GM12878 (cell line): ENCODE measurements around the gene ADD2. TPM values are rescaled to one million over a fixed set of nuclear protein-coding genes. Genes with fewer than 3 reads are reported as not detected.

Experiments
- ATAC-seq: fragments of 200-7000 bp; cut with Tn5 transposase; 3 replicates; pipeline ENCODE4 v1.9.1; 2020; ENCODE audit warnings: mild to moderate bottlenecking, moderate library complexity
- BruUV-seq: library from RNA; stranded (reverse); fragments of 400-500 nt; replicated peaks from 2 replicates; lab custom pipeline; 2021; lab: Mats Ljungman, UMichigan
- CTCF ChIA-PET: fragments of 300-600 bp; sonication (Branson Sonifier 250); formaldehyde crosslinking; extraction: SDS; loops from one replicate; lab custom pipeline; 2021; ENCODE audit warnings: inconsistent platforms; lab: Yijun Ruan, JAX
- POLR2A ChIA-PET: fragments of 350-600 bp; formaldehyde crosslinking; extraction: SDS; loops from one replicate; lab custom pipeline; 2021; ENCODE audit warnings: inconsistent platforms; lab: Charles Lee
- RAD21 ChIA-PET: fragments of 300-600 bp; sonication (Branson Sonifier 250); formaldehyde crosslinking; loops from one replicate; lab custom pipeline; 2023; ENCODE audit warnings: antibody characterized with exemption; ENCODE audit not compliant: unreplicated experiment; lab: Charles Lee
- SMC1A ChIA-PET: fragments of 300-600 bp; sonication (Branson Sonifier 250); formaldehyde crosslinking; loops from one replicate; lab custom pipeline; 2023; ENCODE audit not compliant: unreplicated experiment, uncharacterized antibody; lab: Charles Lee
- DNase-seq: peaks from one replicate; pipeline ENCODE4 v3.0.0-alpha.2; 2011; ENCODE audit warnings: low read depth, low spot score
- FAIRE-seq: peaks from 3 replicates; lab custom pipeline; 2011; peaks lifted over from hg19 to GRCh38; lab: Jason Lieb, UNC
- H2AFZ ChIP-seq: 2 replicates; pipeline ENCODE4 v1.6.0; 2011; ENCODE audit warnings: low read depth, low read length, control low read depth; ENCODE audit not compliant: control insufficient read depth
- H3K27ac ChIP-seq: 2 replicates; pipeline ENCODE4 v1.5.1; 2011; ENCODE audit warnings: control low read depth; ENCODE audit not compliant: control insufficient read depth, insufficient read depth
- H3K27me3 ChIP-seq, 2 experiments: replicated peaks in 1 of 2; 2 replicates each; pipeline versions ENCODE4 v1.6.0 to v1.6.1; 2011; ENCODE audit warnings: low read length in 1 of 2; ENCODE audit not compliant: control insufficient read depth in 2 of 2, insufficient read depth in 2 of 2
- H3K36me3 ChIP-seq, 2 experiments: 2 replicates each; pipeline ENCODE4 v1.5.1; 2011; ENCODE audit warnings: low read length in 1 of 2; ENCODE audit not compliant: control insufficient read depth in 2 of 2, insufficient read depth in 2 of 2
- H3K4me1 ChIP-seq: 2 replicates; pipeline ENCODE4 v1.6.1; 2011; ENCODE audit warnings: mild to moderate bottlenecking, low read length, moderate library complexity, mixed read lengths; ENCODE audit not compliant: control insufficient read depth, insufficient read depth
- H3K4me2 ChIP-seq: 2 replicates; pipeline ENCODE4 v1.6.0; 2011; ENCODE audit warnings: control low read depth; ENCODE audit not compliant: control insufficient read depth, insufficient read depth
- H3K4me3 ChIP-seq: fragments of 200-600 bp; sonication (generic); 2 replicates; pipeline ENCODE4 v1.5.1; 2016
- H3K79me2 ChIP-seq: 2 replicates; pipeline ENCODE4 v1.6.0; 2011; ENCODE audit warnings: low read length; ENCODE audit not compliant: control insufficient read depth, insufficient read depth
- H3K9ac ChIP-seq: 2 replicates; pipeline ENCODE4 v1.8.0; 2011; ENCODE audit warnings: low read length, control low read depth, mixed read lengths; ENCODE audit not compliant: control insufficient read depth, insufficient read depth
- H3K9me3 ChIP-seq: replicated peaks from 3 replicates; pipeline ENCODE4 v1.5.1; 2011; ENCODE audit warnings: mild to moderate bottlenecking, low read length; ENCODE audit not compliant: control insufficient read depth, insufficient read depth
- H4K20me1 ChIP-seq: 2 replicates; pipeline ENCODE4 v1.6.0; 2011; ENCODE audit not compliant: control insufficient read depth, insufficient read depth
- CEBPB ChIP-seq, 2 experiments: fragments of 150-350 bp in 1 of 2; IDR thresholded peaks; 2 replicates each; pipeline ENCODE4 v1.6.1; 2012 to 2014; ENCODE audit warnings: low read depth in 2 of 2, low read length in 2 of 2, borderline replicate concordance in 1 of 2, inconsistent platforms in 1 of 2
- CHD2 ChIP-seq: IDR thresholded peaks from 2 replicates; pipeline ENCODE4 v1.6.1; 2011; ENCODE audit warnings: low read depth, low read length, improper control_type of control experiment, borderline replicate concordance
- CHD4 ChIP-seq: fragments of 200-600 bp; sonication (generic); IDR thresholded peaks from 2 replicates; pipeline ENCODE4 v1.6.1; 2016; ENCODE audit warnings: mild to moderate bottlenecking
- EGR1 ChIP-seq, 2 experiments: IDR thresholded peaks; 1 replicate in 1 of 2; 2 replicates in 1 of 2; pipeline ENCODE4 v1.6.1; 2011 to 2012; ENCODE audit warnings: low read depth in 2 of 2, low read length in 2 of 2, borderline replicate concordance in 1 of 2, mild to moderate bottlenecking in 1 of 2, moderate library complexity in 1 of 2
- FOS ChIP-seq: IDR thresholded peaks from 3 replicates; pipeline ENCODE4 v1.6.1; 2011; ENCODE audit warnings: borderline replicate concordance; ENCODE audit not compliant: insufficient read length; ENCODE audit errors: extremely low read depth
- FOXM1 ChIP-seq: IDR thresholded peaks from 2 replicates; pipeline ENCODE4 v1.6.1; 2012; ENCODE audit warnings: low read depth, mild to moderate bottlenecking, inconsistent platforms, low read length, moderate library complexity
- GATAD2B ChIP-seq: fragments of 450-650 bp; conservative IDR thresholded peaks from 2 replicates; pipeline ENCODE4 v1.6.1; 2017; ENCODE audit warnings: low read depth, mild to moderate bottlenecking, moderate library complexity
- NFYB ChIP-seq: IDR thresholded peaks from 2 replicates; pipeline ENCODE4 v1.6.1; 2011; ENCODE audit warnings: low read depth, mild to moderate bottlenecking, low read length, improper control_type of control experiment, moderate library complexity; ENCODE audit not compliant: insufficient read depth
- NR2C2 ChIP-seq: IDR thresholded peaks from 2 replicates; pipeline ENCODE4 v1.6.1; 2011; ENCODE audit warnings: borderline replicate concordance, low read depth; ENCODE audit not compliant: control insufficient read depth, insufficient read length
- NRF1 ChIP-seq: conservative IDR thresholded peaks from 2 replicates; pipeline ENCODE4 v1.6.1; 2011; ENCODE audit warnings: mild to moderate bottlenecking, low read depth, low read length, improper control_type of control experiment
- PAX8 ChIP-seq: fragments of 450-650 bp; IDR thresholded peaks from 2 replicates; pipeline ENCODE4 v1.6.1; 2017; ENCODE audit warnings: mild to moderate bottlenecking, moderate library complexity
- RELA ChIP-seq: fragments of 450-650 bp; IDR thresholded peaks from 2 replicates; pipeline ENCODE4 v1.8.0; 2014; ENCODE audit warnings: borderline replicate concordance; ENCODE audit not compliant: partially characterized antibody
- SIX5 ChIP-seq: IDR thresholded peaks from 2 replicates; pipeline ENCODE4 v1.6.1; 2011; ENCODE audit warnings: mild to moderate bottlenecking, low read depth, low read length, moderate library complexity; ENCODE audit not compliant: severe bottlenecking
- SP1 ChIP-seq: IDR thresholded peaks from one replicate; pipeline ENCODE4 v1.6.1; 2011; ENCODE audit warnings: low read depth, low read length
- SUZ12 ChIP-seq: fragments of 200-600 bp; sonication (generic); IDR thresholded peaks from one replicate; pipeline ENCODE4 v1.6.1; 2018; ENCODE audit warnings: antibody characterized with exemption, mild to moderate bottlenecking; ENCODE audit not compliant: unreplicated experiment
- ZBED1 ChIP-seq: IDR thresholded peaks from 2 replicates; pipeline ENCODE4 v1.6.1; 2016; ENCODE audit warnings: borderline replicate concordance
- ZNF274 ChIP-seq: IDR thresholded peaks from one replicate; pipeline ENCODE4 v1.8.0; 2011; ENCODE audit not compliant: insufficient read length, insufficient read depth
- WGBS: methylation state at CpG from one replicate; pipeline ENCODE4 v1.1.6; 2016; ENCODE audit warnings: low lambda C conversion rate; ENCODE audit not compliant: insufficient replicate concordance, insufficient coverage; ENCODE audit errors: missing lambda C conversion rate; 5-methylcytosine and 5-hydroxymethylcytosine counted together
- in situ Hi-C: fragments of 300-500 bp; cut with MboI; formaldehyde crosslinking; loops from 9 replicates; pipeline ENCODE4 v1.14.3; 2018; ENCODE audit warnings: mixed read lengths
- intact Hi-C: fragments of 100-400 bp; cut with micrococcal nuclease; formaldehyde crosslinking; loops from one replicate; pipeline ENCODE4 v1.14.2; 2022; ENCODE audit not compliant: unreplicated experiment
- polyA plus RNA-seq, 11 experiments: library from polyadenylated mRNA; depleted of rRNA in 4 of 11; unstranded in 6 of 11; stranded (reverse) in 5 of 11; fragments of >200 nt; fragmentation: Nextera tagmentation in 4 of 11; fragmentation: Illumina TruSeq in 1 of 11; extraction: Ambion mirVana in 4 of 11; extraction: Trizol in 1 of 11; gene quantifications; 1 replicate in 1 of 11; 2 replicates in 10 of 11; pipeline versions ENCODE4 v1.2.1 to v1.2.3, GENCODE V29; 2011 to 2016; ENCODE audit warnings: inconsistent platforms in 2 of 11, missing spikeins in 2 of 11, low read depth in 1 of 11
- total RNA-seq, 4 experiments: library from RNA; depleted of rRNA in 3 of 4; stranded (reverse); fragments of >200 nt in 3 of 4; fragmentation: Illumina TruSeq in 1 of 4; extraction: Trizol in 1 of 4; gene quantifications; 2 replicates each; pipeline versions ENCODE4 v1.2.1 to v1.2.3, GENCODE V29; 2013 to 2021
- TF ChIP-seq, protein P1 (sequence below): fragments of 450-650 bp; IDR thresholded peaks from 2 replicates; pipeline ENCODE4 v1.6.1; 2017; ENCODE audit warnings: mild to moderate bottlenecking
- TF ChIP-seq, protein P2 (sequence below): fragments of 450-650 bp; IDR thresholded peaks from 2 replicates; pipeline ENCODE4 v1.6.1; 2016; ENCODE audit warnings: mild to moderate bottlenecking
- TF ChIP-seq, protein P3 (sequence below): IDR thresholded peaks from 2 replicates; pipeline ENCODE4 v1.6.1; 2011; ENCODE audit warnings: low read depth, low read length, improper control_type of control experiment, borderline replicate concordance

ADD2 gene
- total and polyA plus RNA-seq, 10 of the 15 experiments (the other 5 are each of a cell fraction or from before 2014, with no cell fraction given): 0.05 to 0.13 (median 0.08) TPM; not detected in 7

DNA sequence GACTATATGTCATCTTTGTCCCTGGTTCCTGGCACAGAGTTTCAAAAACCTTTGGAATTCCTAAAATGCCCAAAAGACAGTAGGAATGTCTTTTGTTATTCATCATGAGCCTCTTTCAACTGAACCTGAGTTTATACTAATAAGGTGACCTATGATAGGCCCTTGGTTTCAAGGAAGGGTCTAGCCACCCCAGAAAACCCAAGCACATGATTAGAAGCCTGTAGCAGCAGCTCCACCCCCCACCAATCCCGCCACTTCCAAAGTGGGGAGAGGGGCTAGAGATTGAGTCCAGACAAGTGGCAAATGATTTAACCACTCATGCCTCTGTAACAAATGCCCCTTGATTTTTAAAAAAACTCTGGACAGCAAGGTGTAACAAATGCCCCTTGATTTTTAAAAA is 56.8 kb downstream of the ADD2 start:
- WGBS: 17% methylated on average over 1 of the region's 1 CpG
- POLR2A ChIA-PET: no interaction called here
- FAIRE-seq (no peak), DNase-seq (no peak), ATAC-seq (no peak)
- SMC1A ChIA-PET: no interaction called here
- CTCF ChIA-PET: no interaction called here
- Histone ChIP-seq H3K4me3 (no peak overlapping the region), H4K20me1 (no peaks in the 10 kb centered on the region), H3K27ac (no peak overlapping the region), H3K9ac (no peak overlapping the region), H3K27me3 (no peaks in the 10 kb centered on the region; a peak in 1 of 4 replicates), H3K9me3 (no peaks in the 10 kb centered on the region), H2AFZ (no peak overlapping the region), H3K4me1 (no peaks in the 10 kb centered on the region), H3K36me3 (no peaks in the 10 kb centered on the region), H3K79me2 (no peaks in the 10 kb centered on the region), H3K4me2 (no peak overlapping the region)
- TF ChIP-seq SIX5 (no peak), NRF1 (no peak), PAX8 (no peak), SP1 (no peak), EGR1 (IDR thresholded peaks at IDR 0.05; ENCODE audit: borderline replicate concordance in 1 of 2, low read depth in 2 of 2, low read length in 2 of 2) (no peak), CEBPB (IDR thresholded peaks at IDR 0.05; ENCODE audit: borderline replicate concordance in 1 of 2, low read depth in 2 of 2, low read length in 2 of 2) (no peak), NFYB (no peak), SUZ12 (no peak), FOS (no peak), ZBED1 (no peak), RELA (no peak), CHD2 (no peak), GATAD2B (no peak), CHD4 (no peak), ZNF274 (no peak), NR2C2 (no peak), FOXM1 (no peak)
- TF ChIP-seq, protein P1, sequence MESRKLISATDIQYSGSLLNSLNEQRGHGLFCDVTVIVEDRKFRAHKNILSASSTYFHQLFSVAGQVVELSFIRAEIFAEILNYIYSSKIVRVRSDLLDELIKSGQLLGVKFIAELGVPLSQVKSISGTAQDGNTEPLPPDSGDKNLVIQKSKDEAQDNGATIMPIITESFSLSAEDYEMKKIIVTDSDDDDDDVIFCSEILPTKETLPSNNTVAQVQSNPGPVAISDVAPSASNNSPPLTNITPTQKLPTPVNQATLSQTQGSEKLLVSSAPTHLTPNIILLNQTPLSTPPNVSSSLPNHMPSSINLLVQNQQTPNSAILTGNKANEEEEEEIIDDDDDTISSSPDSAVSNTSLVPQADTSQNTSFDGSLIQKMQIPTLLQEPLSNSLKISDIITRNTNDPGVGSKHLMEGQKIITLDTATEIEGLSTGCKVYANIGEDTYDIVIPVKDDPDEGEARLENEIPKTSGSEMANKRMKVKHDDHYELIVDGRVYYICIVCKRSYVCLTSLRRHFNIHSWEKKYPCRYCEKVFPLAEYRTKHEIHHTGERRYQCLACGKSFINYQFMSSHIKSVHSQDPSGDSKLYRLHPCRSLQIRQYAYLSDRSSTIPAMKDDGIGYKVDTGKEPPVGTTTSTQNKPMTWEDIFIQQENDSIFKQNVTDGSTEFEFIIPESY: no peak
- TF ChIP-seq, protein P2, sequence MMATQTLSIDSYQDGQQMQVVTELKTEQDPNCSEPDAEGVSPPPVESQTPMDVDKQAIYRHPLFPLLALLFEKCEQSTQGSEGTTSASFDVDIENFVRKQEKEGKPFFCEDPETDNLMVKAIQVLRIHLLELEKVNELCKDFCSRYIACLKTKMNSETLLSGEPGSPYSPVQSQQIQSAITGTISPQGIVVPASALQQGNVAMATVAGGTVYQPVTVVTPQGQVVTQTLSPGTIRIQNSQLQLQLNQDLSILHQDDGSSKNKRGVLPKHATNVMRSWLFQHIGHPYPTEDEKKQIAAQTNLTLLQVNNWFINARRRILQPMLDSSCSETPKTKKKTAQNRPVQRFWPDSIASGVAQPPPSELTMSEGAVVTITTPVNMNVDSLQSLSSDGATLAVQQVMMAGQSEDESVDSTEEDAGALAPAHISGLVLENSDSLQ: no peak
- TF ChIP-seq, protein P3, sequence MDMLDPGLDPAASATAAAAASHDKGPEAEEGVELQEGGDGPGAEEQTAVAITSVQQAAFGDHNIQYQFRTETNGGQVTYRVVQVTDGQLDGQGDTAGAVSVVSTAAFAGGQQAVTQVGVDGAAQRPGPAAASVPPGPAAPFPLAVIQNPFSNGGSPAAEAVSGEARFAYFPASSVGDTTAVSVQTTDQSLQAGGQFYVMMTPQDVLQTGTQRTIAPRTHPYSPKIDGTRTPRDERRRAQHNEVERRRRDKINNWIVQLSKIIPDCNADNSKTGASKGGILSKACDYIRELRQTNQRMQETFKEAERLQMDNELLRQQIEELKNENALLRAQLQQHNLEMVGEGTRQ: no peak
- in situ Hi-C loops: no loop called here
- RAD21 ChIA-PET: no interaction called here
- no TSS peak for BruUV-seq
- intact Hi-C loops: no loop called here
